Neural crest cell (in vitro differentiated cells): Measurements from ENCODE around the gene ARL1. TPM values are rescaled to one million over a fixed set of nuclear protein-coding genes. Genes with fewer than 3 reads are reported as not detected.

Experiments used
- DNase-seq: peaks from one replicate; pipeline ENCODE4 v3.0.0; 2021; ENCODE audit warnings: low read depth, mixed read lengths, low spot score
- H3K27ac Mint-ChIP-seq: one replicate; pipeline ENCODE4 v1.8.0; 2021; ENCODE audit warnings: mild to moderate bottlenecking, mixed read lengths; ENCODE audit not compliant: unreplicated experiment
- H3K27me3 Mint-ChIP-seq: 2 replicates; pipeline ENCODE4 v1.8.0; 2021; ENCODE audit warnings: low read depth, mild to moderate bottlenecking, mixed read lengths
- H3K36me3 Mint-ChIP-seq: 2 replicates; pipeline ENCODE4 v1.8.0; 2021; ENCODE audit warnings: low read depth, mild to moderate bottlenecking, mixed read lengths
- H3K4me1 Mint-ChIP-seq: 2 replicates; pipeline ENCODE4 v1.8.0; 2021; ENCODE audit warnings: mixed read lengths
- H3K4me3 Mint-ChIP-seq: one replicate; pipeline ENCODE4 v1.8.0; 2021; ENCODE audit warnings: mild to moderate bottlenecking, mixed read lengths
- H3K9me3 Mint-ChIP-seq: 2 replicates; pipeline ENCODE4 v1.8.0; 2021; ENCODE audit warnings: mixed read lengths
- long read RNA-seq: library from polyadenylated mRNA; unstranded; transcript quantifications from one replicate; pipeline ENCODE4 v2.0.0, GENCODE V29; 2020
- total RNA-seq: library from RNA; stranded (reverse); gene quantifications from 2 replicates; pipeline ENCODE4 v1.2.1, GENCODE V29; 2021
- TF ChIP-seq, protein P1 (sequence below): fragments of 200-600 bp; sonication (generic); conservative IDR thresholded peaks from 2 replicates; pipeline ENCODE4 v1.5.0; 2021; ENCODE audit warnings: antibody characterized with exemption, mild to moderate bottlenecking

Gene ARL1
- total RNA-seq, result 53.3 and 53.5 TPM in 2 replicates
- long read RNA-seq, transcript ARL1-201 (6 exons, 3,241 nt), result major isoform, 149 of 169 reads
- long read RNA-seq, partial matches to known transcripts, result 0 of 169 reads
- long read RNA-seq, other reads (novel, unspliced or antisense), result 18 of 169 reads

DNA sequence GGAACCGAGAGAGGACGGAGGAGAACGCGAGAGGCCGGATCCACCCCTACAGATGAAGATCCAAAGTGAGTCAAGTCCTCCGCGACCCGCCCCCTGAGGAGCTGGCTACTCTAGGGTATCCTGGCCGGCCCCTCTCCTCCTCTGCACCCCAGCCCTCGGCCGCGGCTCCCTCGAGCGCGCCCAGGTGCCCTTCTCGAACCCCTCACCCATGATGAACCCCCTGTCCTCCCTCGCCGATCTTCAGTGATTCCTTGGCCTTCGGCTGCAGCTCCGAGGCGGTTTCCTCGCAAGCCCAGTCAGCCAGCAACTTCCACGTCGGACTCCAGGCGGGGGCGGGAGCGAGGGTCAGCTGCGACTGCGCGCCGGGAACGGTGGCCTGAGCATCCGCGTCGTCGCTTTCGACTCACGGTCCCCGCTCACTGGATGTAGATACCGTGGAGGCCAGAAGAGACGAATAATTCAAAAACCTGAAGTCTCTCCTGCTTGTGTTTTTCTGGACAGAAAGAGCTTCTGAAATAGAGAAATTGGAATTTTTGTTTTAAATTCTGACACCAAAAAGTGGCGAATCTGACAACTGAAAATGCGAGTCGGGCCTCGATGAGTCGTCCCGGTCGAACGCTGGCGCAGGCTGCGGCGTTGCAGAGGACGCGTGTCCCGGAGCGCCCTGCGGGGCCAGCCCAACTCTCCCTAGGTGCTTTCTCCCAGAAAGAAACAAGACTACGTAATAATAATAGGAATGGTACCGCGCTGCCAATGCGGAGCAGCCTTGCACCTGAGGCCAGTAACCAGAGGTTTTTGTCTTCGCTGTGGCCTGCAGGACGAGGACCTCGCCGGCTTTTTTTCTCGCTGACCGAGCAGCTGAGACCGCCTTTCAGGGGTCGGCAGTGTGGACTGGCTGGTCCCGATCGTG is at the start of gene ARL1:
Gene ARL1 (minus strand): TSS at position 337 of the 910 bp plus-strand sequence. CDS start 127 bp downstream, at position 210.
- TF ChIP-seq, protein P1, sequence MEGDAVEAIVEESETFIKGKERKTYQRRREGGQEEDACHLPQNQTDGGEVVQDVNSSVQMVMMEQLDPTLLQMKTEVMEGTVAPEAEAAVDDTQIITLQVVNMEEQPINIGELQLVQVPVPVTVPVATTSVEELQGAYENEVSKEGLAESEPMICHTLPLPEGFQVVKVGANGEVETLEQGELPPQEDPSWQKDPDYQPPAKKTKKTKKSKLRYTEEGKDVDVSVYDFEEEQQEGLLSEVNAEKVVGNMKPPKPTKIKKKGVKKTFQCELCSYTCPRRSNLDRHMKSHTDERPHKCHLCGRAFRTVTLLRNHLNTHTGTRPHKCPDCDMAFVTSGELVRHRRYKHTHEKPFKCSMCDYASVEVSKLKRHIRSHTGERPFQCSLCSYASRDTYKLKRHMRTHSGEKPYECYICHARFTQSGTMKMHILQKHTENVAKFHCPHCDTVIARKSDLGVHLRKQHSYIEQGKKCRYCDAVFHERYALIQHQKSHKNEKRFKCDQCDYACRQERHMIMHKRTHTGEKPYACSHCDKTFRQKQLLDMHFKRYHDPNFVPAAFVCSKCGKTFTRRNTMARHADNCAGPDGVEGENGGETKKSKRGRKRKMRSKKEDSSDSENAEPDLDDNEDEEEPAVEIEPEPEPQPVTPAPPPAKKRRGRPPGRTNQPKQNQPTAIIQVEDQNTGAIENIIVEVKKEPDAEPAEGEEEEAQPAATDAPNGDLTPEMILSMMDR, result no peak
- peak; percentile 82 for DNase-seq
- H3K4me3 Mint-ChIP-seq, result peak within 1 kb of the TSS; percentile 94
- peaks cover 19% of the 10 kb centered on the region for H3K4me1 Mint-ChIP-seq
- peaks cover 7% of the 10 kb centered on the region for H3K27me3 Mint-ChIP-seq
- no peaks in the 10 kb centered on the region for H3K36me3 Mint-ChIP-seq
- no peaks in the 10 kb centered on the region for H3K9me3 Mint-ChIP-seq
- peak within 1 kb of the TSS; percentile 100 for H3K27ac Mint-ChIP-seq

DNA sequence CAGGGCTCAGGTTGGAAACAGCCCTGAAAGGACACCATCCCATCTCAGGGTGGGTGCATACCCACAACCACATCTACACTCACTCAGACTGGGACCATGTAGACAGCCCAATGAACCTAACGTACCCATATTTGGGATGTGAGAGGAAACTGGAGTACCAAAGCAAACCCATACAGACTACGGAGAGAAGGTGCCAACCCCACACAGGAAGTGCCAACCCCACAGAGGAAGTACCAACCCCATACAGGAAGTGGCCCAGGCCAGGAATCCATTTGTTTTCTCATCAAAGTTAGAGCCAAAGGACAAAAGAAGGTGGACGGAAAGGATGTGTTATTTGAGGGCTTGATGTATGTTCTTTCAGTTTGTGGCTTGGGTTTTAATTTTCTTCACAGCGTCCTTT is 48.1 kb upstream of the ARL1 start:
- Mint-ChIP-seq H3K27me3 (no peaks in the 10 kb centered on the region), H3K4me1 (no peaks in the 10 kb centered on the region), H3K4me3 (no peak overlapping the region), H3K36me3 (peaks cover 3% of the 10 kb centered on the region), H3K9me3 (peaks cover 6% of the 10 kb centered on the region), H3K27ac (no peak overlapping the region)
- DNase-seq, result no peak
- TF ChIP-seq, protein P1, result no peak

DNA sequence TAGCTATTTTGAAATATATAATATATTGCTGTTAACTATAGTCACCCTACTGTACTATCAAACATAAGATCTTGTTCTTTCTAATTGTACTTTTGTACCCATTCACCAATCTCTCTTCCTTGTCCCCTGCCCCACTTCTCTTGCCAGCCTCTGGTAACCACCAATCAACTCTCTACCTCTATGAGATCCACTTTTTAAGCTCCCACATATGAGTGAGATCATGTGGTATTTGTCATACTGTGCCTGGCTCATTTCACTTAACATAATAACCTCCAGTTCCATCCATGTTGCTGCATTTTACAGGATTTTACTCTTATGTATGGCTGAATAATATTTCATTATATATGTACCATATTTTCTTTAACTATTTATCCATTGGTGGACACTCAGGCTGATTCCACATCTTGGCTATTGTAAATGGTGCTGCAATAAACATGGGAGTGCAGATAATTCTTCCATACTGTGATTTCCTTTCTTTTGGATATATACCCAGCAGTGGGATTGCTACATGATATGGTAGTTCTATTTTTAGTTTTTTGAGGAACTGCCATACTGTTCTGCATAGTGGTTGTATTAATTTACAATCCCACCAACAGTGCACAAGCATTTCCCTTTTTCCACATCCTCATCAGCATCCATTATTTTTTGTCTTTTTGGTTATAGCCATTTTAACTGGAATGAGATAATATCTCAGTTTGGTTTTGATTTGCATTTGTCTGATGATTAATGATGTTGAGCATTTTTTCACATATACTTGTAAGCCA is 34.1 kb upstream of the ARL1 start:
- H3K27ac Mint-ChIP-seq, result no peak overlapping the region
- H3K9me3 Mint-ChIP-seq, result no peaks in the 10 kb centered on the region
- no peak overlapping the region for H3K4me3 Mint-ChIP-seq
- no peaks in the 10 kb centered on the region for H3K4me1 Mint-ChIP-seq
- peaks cover 3% of the 10 kb centered on the region for H3K27me3 Mint-ChIP-seq
- DNase-seq, result no peak
- H3K36me3 Mint-ChIP-seq, result no peaks in the 10 kb centered on the region
- TF ChIP-seq, protein P1, result no peak

DNA sequence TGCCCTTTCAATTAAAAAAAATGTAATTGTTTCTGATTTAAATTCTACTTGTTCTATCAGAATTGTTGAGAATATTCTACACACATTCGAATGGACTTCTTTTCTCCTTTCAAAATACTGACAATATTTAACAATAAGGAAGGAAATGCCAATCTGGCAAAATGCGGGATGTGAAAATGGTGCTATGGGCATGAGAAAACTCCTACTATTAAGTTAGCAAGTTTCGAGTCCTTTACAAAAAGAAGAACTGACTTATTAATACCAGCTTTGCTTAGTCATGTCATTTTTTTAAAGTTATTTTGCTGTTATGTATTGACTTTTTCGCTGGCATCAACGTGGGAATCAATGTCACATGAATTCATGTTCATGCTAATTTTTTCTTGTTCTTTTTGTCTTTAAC is 31.7 kb upstream of the ARL1 start:
- Mint-ChIP-seq H3K36me3 (no peaks in the 10 kb centered on the region), H3K27ac (no peak overlapping the region), H3K9me3 (no peaks in the 10 kb centered on the region), H3K27me3 (peaks cover 3% of the 10 kb centered on the region), H3K4me1 (no peaks in the 10 kb centered on the region), H3K4me3 (no peak overlapping the region)
- no peak for DNase-seq
- TF ChIP-seq, protein P1, result no peak

DNA sequence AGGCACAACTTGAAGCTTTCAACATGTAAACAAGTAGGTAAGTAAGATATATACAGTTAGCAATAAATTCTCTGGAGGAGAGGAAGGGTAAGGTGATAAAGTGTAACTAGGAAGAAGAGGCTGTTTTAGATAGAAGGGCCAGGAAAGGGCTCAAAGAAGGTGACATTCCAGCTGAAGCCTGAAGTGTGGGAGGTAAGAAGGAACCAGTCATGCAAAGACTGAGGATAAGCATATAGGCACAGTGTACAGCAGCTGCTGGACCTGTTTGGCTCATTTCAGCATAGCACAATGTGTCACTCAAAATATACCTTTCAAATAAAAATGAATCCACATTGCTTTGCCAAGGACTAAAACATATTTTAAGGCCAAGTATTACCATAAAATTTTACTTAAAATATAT is 28.6 kb upstream of the ARL1 start:
- Mint-ChIP-seq H3K4me3 (no peak overlapping the region), H3K27ac (no peak overlapping the region), H3K9me3 (no peaks in the 10 kb centered on the region), H3K27me3 (no peaks in the 10 kb centered on the region), H3K36me3 (no peaks in the 10 kb centered on the region), H3K4me1 (no peaks in the 10 kb centered on the region)
- TF ChIP-seq, protein P1, result no peak
- no peak for DNase-seq
